Neural cell (in vitro differentiated cells): ENCODE results near the gene ARHGDIB. TPM values are rescaled to one million over a fixed set of nuclear protein-coding genes. Genes with fewer than 3 reads are reported as not detected.

Experiments
- H2AFZ ChIP-seq: fragments of 200-600, 300-800 bp; sonication (generic), shearing (Covaris generic); 2 replicates; pipeline ENCODE4 v1.6.0; 2014; ENCODE audit warnings: low read depth, mild to moderate bottlenecking, antibody characterized with exemption, low read length, moderate library complexity
- H3F3A ChIP-seq: fragments of 200-600 bp; shearing (Covaris generic); 2 replicates; pipeline ENCODE4 v1.6.1; 2016; ENCODE audit warnings: mild to moderate bottlenecking, moderate library complexity, mixed read lengths, antibody characterized with exemption, low read length; ENCODE audit not compliant: insufficient read depth, poor library complexity, severe bottlenecking
- H3K27ac ChIP-seq: fragments of 200-600, 300-800 bp; sonication (generic), shearing (Covaris generic); 2 replicates; pipeline ENCODE4 v1.5.1; 2014; ENCODE audit warnings: mild to moderate bottlenecking, low read length, moderate library complexity
- H3K27me3 ChIP-seq: fragments of 300-800, 200-600 bp; sonication (generic), shearing (Covaris generic); 2 replicates; pipeline ENCODE4 v1.6.0; 2014; ENCODE audit warnings: mild to moderate bottlenecking, low read depth, low read length, moderate library complexity; ENCODE audit not compliant: insufficient read depth
- H3K36me3 ChIP-seq: fragments of 300-800, 200-600 bp; sonication (generic), shearing (Covaris generic); 2 replicates; pipeline ENCODE4 v1.5.1; 2014; ENCODE audit warnings: mild to moderate bottlenecking, antibody characterized with exemption, low read length, moderate library complexity; ENCODE audit not compliant: insufficient read depth
- H3K4me2 ChIP-seq: fragments of 300-800, 200-600 bp; sonication (generic), shearing (Covaris generic); 2 replicates; pipeline ENCODE4 v1.6.0; 2014; ENCODE audit warnings: mild to moderate bottlenecking, low read length
- H3K4me3 ChIP-seq: fragments of 300-800, 200-600 bp; sonication (generic), shearing (Covaris generic); 2 replicates; pipeline ENCODE4 v1.5.1; 2014; ENCODE audit warnings: mild to moderate bottlenecking, low read length, moderate library complexity
- H3K79me2 ChIP-seq: fragments of 200-600 bp; shearing (Covaris generic); replicated peaks from 2 replicates; pipeline ENCODE4 v1.6.0; 2014; ENCODE audit warnings: mild to moderate bottlenecking, low read length, moderate library complexity; ENCODE audit not compliant: insufficient read depth
- H3K9ac ChIP-seq: fragments of 300-800, 200-600 bp; sonication (generic), shearing (Covaris generic); 2 replicates; pipeline ENCODE4 v1.6.1; 2016; ENCODE audit warnings: mild to moderate bottlenecking, low read length, mixed read lengths
- H3K9me2 ChIP-seq: fragments of 200-600 bp; shearing (Covaris generic); 2 replicates; pipeline ENCODE4 v1.6.1; 2016; ENCODE audit warnings: mild to moderate bottlenecking, low read length, mixed read lengths; ENCODE audit not compliant: insufficient read depth
- H3K9me3 ChIP-seq: fragments of 200-600, 300-800 bp; sonication (generic), shearing (Covaris generic); 2 replicates; pipeline ENCODE4 v1.6.1; 2016; ENCODE audit warnings: mild to moderate bottlenecking, mixed run types, low read length, moderate library complexity, mixed read lengths
- H4K20me1 ChIP-seq: fragments of 200-600 bp; shearing (Covaris generic); 2 replicates; pipeline ENCODE4 v1.6.1; 2016; ENCODE audit warnings: mild to moderate bottlenecking, mixed run types; ENCODE audit not compliant: insufficient read depth
- EP300 ChIP-seq: fragments of 450-650 bp; conservative IDR thresholded peaks from 2 replicates; pipeline ENCODE4 v1.6.1; 2014; ENCODE audit warnings: antibody characterized with exemption, mild to moderate bottlenecking, moderate library complexity; ENCODE audit not compliant: poor library complexity, severe bottlenecking
- EZH2 ChIP-seq: fragments of 200-600, 300-800 bp; shearing (Covaris generic), sonication (generic); IDR thresholded peaks from 2 replicates; pipeline ENCODE4 v1.6.1; 2014; ENCODE audit warnings: antibody characterized with exemption, low read length, borderline replicate concordance, mild to moderate bottlenecking; ENCODE audit not compliant: insufficient read depth, poor library complexity, severe bottlenecking
- MXI1 ChIP-seq: fragments of 450-650 bp; conservative IDR thresholded peaks from 2 replicates; pipeline ENCODE4 v1.6.1; 2014; ENCODE audit warnings: antibody characterized with exemption, mild to moderate bottlenecking; ENCODE audit not compliant: poor library complexity, severe bottlenecking
- POLR2AphosphoS5 ChIP-seq: IDR thresholded peaks from 2 replicates; pipeline ENCODE4 v1.6.1; 2012
- RAD21 ChIP-seq: fragments of 450-650 bp; conservative IDR thresholded peaks from 2 replicates; pipeline ENCODE4 v1.6.1; 2014; ENCODE audit warnings: antibody characterized with exemption, mild to moderate bottlenecking, moderate library complexity
- SMC3 ChIP-seq: fragments of 450-650 bp; conservative IDR thresholded peaks from 2 replicates; pipeline ENCODE4 v1.6.1; 2014; ENCODE audit warnings: antibody characterized with exemption, mild to moderate bottlenecking, moderate library complexity; ENCODE audit not compliant: poor library complexity
- TAF1 ChIP-seq: IDR thresholded peaks from 2 replicates; pipeline ENCODE4 v1.6.1; 2012; ENCODE audit warnings: low read depth
- polyA plus RNA-seq: library from polyadenylated mRNA; depleted of rRNA; stranded (reverse); fragments of >200 nt; gene quantifications from 2 replicates; pipeline ENCODE4 v1.2.3, GENCODE V29; 2014
- TF ChIP-seq, protein P1 (sequence below): IDR thresholded peaks from 2 replicates; pipeline ENCODE4 v1.6.1; 2012; ENCODE audit warnings: borderline replicate concordance
- TF ChIP-seq, protein P2 (sequence below): fragments of 450-650 bp; IDR thresholded peaks from 2 replicates; pipeline ENCODE4 v1.5.1; 2014; ENCODE audit warnings: antibody characterized with exemption, mild to moderate bottlenecking, moderate library complexity; ENCODE audit not compliant: poor library complexity, severe bottlenecking

Gene ARHGDIB
- polyA plus RNA-seq, 1 donor from 2014 or later = 7.7 TPM

DNA sequence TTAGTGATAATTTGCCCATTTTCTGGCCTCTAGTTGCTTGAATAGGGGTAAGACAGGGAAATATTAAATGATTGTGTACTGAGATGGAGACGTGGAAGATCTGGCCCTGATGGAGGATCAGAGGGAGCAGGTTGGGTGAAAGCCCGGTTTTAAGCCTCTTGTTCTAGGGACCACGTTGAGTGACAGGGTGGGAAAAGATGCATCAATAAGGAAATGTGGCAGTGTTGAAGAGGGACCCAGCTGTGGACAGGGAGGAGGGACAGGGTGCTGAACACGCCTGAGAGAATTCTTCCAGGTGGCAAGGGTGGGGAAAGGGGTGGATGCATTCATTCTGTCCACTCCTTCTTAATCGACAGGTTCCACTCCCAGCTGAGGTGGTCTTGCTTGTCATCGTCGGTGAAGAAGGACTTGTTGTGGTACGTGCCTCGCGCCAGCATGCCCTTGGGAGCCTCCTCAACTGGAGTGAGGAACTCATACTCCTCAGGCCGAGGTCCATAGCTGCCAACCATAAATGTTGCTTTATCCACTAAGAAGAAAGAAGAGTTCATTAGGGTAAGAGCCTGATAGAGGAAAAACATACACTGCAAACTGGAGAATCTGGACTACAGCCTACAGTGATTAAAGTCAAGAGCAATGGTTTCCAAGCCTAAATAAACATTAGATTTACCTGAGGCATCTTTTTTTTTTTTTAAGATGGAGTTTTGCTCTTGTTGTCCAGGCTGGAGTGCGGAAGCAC lies 19.0 kb downstream of the ARHGDIB start:
- no peaks in the 10 kb centered on the region for H3K36me3 ChIP-seq
- no peak overlapping the region for H3K9ac ChIP-seq
- no peaks in the 10 kb centered on the region for H3K79me2 ChIP-seq
- no peaks in the 10 kb centered on the region for H3F3A ChIP-seq
- H3K4me2 ChIP-seq = no peak overlapping the region
- no peaks in the 10 kb centered on the region for H4K20me1 ChIP-seq
- H3K4me3 ChIP-seq = no peak overlapping the region
- no peak overlapping the region for H3K27ac ChIP-seq
- TF ChIP-seq SMC3 (no peak), POLR2AphosphoS5 (no peak), EZH2 (no peak), TAF1 (no peak), EP300 (no peak), MXI1 (no peak), RAD21 (no peak)
- TF ChIP-seq, protein P1, sequence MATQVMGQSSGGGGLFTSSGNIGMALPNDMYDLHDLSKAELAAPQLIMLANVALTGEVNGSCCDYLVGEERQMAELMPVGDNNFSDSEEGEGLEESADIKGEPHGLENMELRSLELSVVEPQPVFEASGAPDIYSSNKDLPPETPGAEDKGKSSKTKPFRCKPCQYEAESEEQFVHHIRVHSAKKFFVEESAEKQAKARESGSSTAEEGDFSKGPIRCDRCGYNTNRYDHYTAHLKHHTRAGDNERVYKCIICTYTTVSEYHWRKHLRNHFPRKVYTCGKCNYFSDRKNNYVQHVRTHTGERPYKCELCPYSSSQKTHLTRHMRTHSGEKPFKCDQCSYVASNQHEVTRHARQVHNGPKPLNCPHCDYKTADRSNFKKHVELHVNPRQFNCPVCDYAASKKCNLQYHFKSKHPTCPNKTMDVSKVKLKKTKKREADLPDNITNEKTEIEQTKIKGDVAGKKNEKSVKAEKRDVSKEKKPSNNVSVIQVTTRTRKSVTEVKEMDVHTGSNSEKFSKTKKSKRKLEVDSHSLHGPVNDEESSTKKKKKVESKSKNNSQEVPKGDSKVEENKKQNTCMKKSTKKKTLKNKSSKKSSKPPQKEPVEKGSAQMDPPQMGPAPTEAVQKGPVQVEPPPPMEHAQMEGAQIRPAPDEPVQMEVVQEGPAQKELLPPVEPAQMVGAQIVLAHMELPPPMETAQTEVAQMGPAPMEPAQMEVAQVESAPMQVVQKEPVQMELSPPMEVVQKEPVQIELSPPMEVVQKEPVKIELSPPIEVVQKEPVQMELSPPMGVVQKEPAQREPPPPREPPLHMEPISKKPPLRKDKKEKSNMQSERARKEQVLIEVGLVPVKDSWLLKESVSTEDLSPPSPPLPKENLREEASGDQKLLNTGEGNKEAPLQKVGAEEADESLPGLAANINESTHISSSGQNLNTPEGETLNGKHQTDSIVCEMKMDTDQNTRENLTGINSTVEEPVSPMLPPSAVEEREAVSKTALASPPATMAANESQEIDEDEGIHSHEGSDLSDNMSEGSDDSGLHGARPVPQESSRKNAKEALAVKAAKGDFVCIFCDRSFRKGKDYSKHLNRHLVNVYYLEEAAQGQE = no peak
- TF ChIP-seq, protein P2, sequence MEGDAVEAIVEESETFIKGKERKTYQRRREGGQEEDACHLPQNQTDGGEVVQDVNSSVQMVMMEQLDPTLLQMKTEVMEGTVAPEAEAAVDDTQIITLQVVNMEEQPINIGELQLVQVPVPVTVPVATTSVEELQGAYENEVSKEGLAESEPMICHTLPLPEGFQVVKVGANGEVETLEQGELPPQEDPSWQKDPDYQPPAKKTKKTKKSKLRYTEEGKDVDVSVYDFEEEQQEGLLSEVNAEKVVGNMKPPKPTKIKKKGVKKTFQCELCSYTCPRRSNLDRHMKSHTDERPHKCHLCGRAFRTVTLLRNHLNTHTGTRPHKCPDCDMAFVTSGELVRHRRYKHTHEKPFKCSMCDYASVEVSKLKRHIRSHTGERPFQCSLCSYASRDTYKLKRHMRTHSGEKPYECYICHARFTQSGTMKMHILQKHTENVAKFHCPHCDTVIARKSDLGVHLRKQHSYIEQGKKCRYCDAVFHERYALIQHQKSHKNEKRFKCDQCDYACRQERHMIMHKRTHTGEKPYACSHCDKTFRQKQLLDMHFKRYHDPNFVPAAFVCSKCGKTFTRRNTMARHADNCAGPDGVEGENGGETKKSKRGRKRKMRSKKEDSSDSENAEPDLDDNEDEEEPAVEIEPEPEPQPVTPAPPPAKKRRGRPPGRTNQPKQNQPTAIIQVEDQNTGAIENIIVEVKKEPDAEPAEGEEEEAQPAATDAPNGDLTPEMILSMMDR = no peak
- H2AFZ ChIP-seq = no peak overlapping the region
- no peaks in the 10 kb centered on the region for H3K27me3 ChIP-seq
- no peaks in the 10 kb centered on the region for H3K9me2 ChIP-seq
- no peaks in the 10 kb centered on the region for H3K9me3 ChIP-seq

DNA sequence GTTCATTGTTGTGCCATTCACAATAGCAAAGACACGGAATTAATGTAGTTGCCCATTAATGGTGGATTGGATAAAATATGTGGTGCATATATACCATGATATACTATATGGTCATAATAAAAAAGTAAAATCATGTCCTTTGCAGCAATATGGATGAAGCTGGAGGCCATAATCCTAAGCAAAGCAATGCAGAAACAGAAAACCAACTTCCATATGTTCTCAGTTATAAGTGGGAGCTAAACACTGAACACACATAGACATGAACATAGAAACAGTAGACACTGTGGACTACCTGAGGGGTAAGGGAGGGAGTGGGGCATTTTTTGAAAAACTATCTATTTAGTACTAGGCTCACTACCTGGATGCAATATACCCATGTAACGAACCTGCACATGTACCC lies 20.0 kb downstream of the ARHGDIB start:
- no peak overlapping the region for H3K9ac ChIP-seq
- H3K27me3 ChIP-seq = no peaks in the 10 kb centered on the region
- H3F3A ChIP-seq = no peaks in the 10 kb centered on the region
- TF ChIP-seq, protein P1 = no peak
- no peak for TF ChIP-seq RAD21
- no peak for TF ChIP-seq TAF1
- no peak for TF ChIP-seq SMC3
- TF ChIP-seq EZH2 = no peak
- TF ChIP-seq, protein P2 = no peak
- no peak for TF ChIP-seq POLR2AphosphoS5
- no peak for TF ChIP-seq MXI1
- no peak for TF ChIP-seq EP300
- H3K4me3 ChIP-seq = no peak overlapping the region
- no peaks in the 10 kb centered on the region for H3K79me2 ChIP-seq
- no peak overlapping the region for H2AFZ ChIP-seq
- H3K9me2 ChIP-seq = no peaks in the 10 kb centered on the region
- no peak overlapping the region for H3K27ac ChIP-seq
- no peaks in the 10 kb centered on the region for H3K36me3 ChIP-seq
- no peaks in the 10 kb centered on the region for H4K20me1 ChIP-seq
- H3K9me3 ChIP-seq = no peaks in the 10 kb centered on the region
- H3K4me2 ChIP-seq = no peak overlapping the region
